Occipital lobe (tissue), 2 donors: Measurements from ENCODE around the gene STK11. TPM values are rescaled to one million over a fixed set of nuclear protein-coding genes. Genes with fewer than 3 reads are reported as not detected.
"Not testable (repeated sequence)": the region's sequence is repeated elsewhere in the genome, so short reads cannot be mapped to it uniquely, and the experiment has no call there.

Source experiments
- DNase-seq: peaks from one replicate; lab custom pipeline; 2025; lab: John Stamatoyannopoulos, UW
- total RNA-seq: library from RNA; depleted of rRNA; stranded (reverse); fragments of >200 nt; gene quantifications from one replicate; pipeline ENCODE4 v1.2.3, GENCODE V29; 2014

The STK11 gene
- total RNA-seq, 1 donor from 2014 or later = 49.0 TPM

DNA sequence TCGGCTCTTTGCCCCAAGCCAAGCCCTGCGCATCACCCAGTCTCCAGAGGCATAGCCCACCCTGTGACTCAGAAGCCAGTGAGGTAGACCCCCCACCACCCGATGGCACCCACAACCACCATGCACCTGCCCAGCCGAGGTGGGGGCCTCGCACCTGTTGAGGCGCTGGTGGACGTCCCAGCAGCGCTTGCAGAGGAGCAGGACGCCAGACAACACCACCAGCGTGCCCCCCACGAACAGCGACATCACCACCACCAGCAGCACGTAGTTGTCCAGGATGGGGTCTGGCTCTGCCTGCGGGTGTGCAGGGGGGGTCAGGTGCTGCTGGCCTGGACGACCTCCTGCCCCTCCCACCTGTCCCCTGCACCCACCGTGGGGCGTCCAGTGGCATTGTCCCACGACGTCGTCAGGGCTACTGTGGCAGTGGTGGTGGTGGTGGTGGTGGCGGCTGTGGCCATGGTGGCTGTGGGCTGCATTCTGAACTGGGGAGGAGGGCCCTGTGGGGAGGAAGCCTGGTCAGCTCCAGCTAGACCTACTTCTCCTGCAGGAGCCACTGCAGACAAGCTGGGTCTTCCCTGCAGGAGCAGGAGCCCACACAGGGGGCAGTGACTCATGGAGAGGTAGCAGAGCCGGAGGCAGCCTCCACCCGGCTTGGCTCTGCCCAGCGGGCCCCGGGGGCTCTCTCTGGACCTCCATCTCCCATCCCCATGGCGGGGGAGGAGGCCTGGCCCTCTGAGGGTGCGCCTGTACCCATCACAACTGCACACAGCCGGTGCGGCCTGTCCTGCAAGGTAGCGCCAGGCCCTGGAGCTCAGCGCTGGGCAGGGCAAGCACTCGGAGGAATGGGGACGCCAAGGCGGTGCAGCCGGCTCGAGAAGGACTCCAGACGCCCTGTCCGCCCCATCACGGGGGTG, 30.3 kb downstream of the STK11 start:
- no peak for DNase-seq

DNA sequence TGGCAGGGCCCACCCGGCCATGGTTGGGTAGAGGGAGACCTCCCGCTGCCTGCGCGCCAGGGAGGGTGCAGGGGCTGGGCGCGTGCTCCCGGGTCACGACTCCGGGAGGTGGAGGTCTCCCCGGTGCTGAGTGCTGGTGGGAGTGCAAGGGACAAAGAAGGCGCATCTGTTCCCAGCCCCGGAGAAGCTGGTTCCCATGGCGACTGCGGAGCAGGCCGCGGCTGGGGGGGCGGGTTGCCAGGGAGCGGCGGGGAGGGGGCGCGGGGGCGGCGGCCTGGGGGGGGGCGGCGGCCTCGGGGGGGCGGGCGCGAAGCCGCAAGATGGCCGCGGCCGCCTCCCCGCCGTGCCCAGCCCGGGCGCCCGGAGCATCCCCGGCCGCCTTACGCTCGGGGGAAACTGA, 31.0 kb downstream of the STK11 start:
- DNase-seq = no peak

DNA sequence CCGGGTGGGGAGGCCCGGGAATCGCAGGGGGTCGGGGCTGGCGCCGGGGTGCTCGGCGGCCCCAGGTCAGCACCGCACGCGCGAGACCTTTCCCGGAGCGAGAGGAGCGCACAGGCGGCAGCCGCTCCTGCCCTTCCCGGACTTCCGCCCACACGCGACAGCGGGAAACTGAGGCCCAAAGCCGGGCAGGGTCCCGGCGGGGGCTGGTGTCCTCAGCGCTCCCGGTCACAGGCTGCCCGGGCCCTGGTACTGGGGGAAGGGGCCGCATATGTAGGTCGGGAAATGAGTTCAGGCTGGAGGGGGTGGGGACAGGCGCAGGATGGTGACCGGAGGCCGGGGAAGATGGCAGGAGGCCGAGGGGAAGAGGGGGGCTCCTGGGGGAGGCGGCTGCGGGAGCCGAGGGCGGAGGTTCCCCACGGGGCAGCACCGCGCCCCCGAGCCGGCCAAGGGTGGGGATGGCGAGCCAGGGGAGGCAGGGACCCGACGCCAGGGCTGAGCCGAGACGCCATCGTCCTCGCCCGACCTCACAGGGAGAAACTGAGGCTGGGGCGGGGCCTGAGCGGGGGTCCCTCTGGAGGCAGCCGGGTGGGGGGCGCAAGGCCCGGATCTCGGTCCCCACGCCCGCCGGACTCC, 31.6 kb downstream of the STK11 start:
- no peak for DNase-seq

GRCh38 chr19:1237754-1238368, 32.3 kb downstream of the STK11 start, which contains the start of gene CBARP:
CBARP (minus strand) TSS chr19:1238005; CDS start chr19:1236100, 1,905 bp downstream.
- no peak for DNase-seq

GRCh38 chr19:1238369-1239303, 33.1 kb downstream of the STK11 start:
- no peak for DNase-seq

DNA sequence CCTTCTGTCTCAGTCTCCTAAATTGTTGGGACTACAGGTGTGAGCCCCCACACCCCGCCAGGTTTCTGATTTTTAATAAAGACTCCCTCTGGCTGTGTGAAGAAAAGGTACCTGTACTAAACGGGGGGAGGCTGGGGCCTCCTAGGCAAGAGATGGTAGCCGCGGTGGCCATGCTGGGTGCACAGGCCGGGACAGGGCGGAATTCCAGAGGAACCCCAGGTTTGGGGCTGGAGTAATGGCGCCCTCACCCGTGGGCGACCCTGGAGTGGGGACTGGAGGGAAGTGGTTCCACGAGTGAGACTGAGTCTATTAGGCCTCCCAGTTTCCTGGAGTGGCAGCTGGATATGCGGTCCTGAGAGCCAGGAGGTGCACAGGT, 33.8 kb downstream of the STK11 start:
- no peak for DNase-seq

GRCh38 chr19:1239796-1240737, 34.5 kb downstream of the STK11 start:
- DNase-seq = peak; percentile 75

GRCh38 chr19:1240925-1241324, 35.3 kb downstream of the STK11 start:
- no peak for DNase-seq

- DNase-seq = peak; percentile 90
These were observed 36.0 kb downstream of the STK11 start, which contains the start of gene ATP5F1D for GRCh38 chr19:1241417-1242095. ATP5F1D (plus strand) TSS chr19:1241751; CDS start chr19:1241851, 100 bp downstream.

DNA sequence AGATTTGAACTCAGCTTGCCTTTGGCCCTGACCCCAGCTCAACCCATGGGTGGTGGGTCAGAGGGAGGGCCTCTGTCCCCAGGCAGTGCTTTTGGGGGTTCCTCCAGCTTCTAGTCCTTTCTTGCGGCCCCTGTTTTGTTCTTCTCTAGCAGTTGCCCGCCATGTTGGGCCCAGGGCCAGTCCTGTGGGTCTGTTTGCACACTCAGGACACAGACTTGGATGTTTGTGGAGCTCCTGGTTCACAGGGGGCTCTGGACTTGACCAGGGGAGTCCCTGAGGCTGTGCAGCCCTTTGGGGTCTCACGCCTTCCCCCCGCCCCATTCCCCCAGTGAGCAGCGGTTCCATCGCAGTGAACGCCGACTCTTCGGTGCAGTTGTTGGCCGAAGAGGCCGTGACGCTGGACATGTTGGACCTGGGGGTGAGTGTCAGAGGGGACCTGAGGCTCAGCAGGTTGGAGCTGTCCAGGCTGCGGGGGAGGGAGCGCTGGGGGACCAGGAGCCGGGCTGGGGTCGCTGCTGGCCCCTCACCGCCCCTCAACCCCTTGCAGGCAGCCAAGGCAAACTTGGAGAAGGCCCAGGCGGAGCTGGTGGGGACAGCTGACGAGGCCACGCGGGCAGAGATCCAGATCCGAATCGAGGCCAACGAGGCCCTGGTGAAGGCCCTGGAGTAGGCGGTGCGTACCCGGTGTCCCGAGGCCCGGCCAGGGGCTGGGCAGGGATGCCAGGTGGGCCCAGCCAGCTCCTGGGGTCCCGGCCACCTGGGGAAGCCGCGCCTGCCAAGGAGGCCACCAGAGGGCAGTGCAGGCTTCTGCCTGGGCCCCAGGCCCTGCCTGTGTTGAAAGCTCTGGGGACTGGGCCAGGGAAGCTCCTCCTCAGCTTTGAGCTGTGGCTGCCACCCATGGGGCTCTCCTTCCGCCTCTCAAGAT, 38.5 kb downstream of the STK11 start:
- DNase-seq = peak; percentile 71

DNA sequence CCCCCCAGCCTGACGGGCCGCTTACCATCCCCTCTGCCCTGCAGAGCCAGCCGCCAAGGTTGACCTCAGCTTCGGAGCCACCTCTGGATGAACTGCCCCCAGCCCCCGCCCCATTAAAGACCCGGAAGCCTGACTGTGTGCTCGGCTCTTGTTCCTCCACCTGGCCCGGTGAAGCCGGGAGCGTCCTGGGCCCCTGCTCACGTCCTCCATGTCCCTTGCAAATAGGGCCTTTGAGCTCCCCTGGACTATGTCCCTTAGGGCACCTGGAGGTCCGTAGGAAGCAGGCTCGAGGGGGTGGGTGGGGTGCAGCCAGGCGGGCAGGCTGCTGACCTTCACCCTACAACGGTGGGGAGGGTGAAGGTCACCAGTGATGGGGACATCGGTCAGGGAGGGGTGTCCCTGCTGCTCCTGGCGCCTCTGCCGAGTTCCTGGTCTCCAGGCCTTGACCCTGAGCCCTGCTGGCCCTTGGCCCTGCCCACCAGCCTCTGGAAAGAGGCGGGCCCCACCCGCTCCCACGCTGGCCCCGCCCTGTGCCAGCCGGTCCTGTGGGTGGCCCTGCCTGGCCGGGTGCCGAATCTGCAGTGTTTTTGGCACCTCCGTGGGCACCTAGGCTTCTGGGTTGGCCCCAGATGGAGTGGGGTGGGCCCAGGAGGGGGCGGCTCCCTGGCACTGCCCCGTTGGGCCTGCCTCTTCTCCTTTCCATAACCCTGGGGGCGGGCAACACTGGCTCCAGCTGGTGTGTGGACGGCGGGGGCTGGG, 39.3 kb downstream of the STK11 start:
- DNase-seq = no peak

DNA sequence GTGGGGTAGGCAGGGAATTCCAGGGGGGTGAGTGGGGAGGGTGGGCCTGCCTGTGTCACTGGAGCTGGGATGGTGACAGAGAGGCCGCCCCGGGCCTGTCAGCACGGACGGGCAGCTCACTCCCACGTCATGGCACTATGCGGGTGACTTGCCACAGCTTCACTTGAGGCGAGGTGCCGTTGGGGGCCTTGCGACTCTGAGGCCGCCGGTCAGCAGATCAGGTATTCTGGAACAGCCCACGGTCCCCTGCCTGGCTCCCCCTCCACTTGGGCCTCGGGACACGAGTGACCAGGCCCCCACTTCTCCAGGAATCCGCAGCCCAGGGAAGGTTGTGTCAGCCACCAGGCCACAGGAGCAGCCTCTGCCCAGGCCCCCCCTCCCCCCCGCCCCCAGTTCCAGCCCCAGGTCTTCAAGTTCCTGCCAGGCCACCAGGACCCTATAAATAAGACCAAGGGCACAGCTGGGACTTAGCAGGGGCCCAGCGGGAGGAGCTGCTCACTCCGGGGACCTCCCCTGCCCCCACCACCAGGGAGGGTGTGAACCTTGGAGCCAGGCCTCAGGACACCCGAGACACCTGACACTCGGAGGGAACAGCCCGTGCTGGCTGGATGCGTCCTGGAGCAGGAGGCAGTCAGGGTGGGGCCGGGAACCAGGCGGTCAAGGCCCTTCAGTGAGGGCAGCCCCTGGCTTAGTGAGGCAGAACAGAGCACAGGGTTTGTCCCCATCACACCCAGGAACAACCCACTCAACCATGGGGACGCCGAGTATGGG, 40.1 kb downstream of the STK11 start:
- no peak for DNase-seq

- DNase-seq = not testable (repeated sequence)
These were observed 40.9 kb downstream of the STK11 start for GRCh38 chr19:1246265-1247087.

- DNase-seq = no peak
These were observed 42.2 kb downstream of the STK11 start for GRCh38 chr19:1247748-1248138.

DNA sequence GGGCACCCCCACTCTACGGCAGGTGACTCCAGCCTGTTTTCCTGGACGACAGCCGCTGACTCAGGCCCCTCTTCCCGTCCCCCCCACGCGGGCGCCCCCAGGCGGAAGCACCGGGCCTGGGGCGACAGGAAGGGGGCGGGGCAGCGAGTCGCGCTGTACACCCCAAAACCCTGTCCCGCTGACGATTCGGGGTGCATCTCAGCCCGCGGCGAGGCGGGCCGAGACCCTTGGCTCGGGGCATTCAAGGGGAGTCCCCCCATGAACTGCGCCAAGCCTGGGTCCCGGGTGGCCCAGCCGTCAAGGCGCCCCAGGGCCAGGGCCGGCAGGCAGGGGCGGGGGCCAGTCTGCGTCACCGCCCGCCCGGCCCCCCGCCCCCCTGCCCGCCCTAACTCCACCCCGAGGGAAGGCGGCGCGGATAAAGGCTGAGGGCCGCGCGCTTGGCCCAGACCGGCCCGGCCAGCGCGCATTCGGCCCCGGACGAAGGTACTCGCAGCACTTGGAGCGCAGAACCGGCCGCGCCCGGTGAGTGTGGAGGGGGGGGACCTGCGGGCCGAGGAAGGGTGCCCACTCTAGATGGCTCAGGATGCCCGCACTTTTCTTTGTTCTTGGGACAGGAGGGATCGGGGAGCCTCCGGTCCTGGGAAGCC, 42.7 kb downstream of the STK11 start, which contains the start of gene MIDN:
TSS of gene MIDN (plus strand) at position 445 of the 647 bp plus-strand sequence. CDS start 1,714 bp downstream, outside the sequence.
- no peak for DNase-seq
